ENCODE results near the gene PLEKHJ1.

The PLEKHJ1 gene

GRCh38 chr19:2195361-2195760 lies 40.8 kb downstream of the PLEKHJ1 start:
- no peak for DNase-seq

- no peak for DNase-seq
Measured at GRCh38 chr19:2194513-2195078, 41.5 kb downstream of the PLEKHJ1 start.

- DNase-seq, result no peak
Measured at GRCh38 chr19:2193807-2194206, 42.3 kb downstream of the PLEKHJ1 start.

GRCh38 chr19:2192862-2193261 lies 43.3 kb downstream of the PLEKHJ1 start:
- no peak for DNase-seq

DNA sequence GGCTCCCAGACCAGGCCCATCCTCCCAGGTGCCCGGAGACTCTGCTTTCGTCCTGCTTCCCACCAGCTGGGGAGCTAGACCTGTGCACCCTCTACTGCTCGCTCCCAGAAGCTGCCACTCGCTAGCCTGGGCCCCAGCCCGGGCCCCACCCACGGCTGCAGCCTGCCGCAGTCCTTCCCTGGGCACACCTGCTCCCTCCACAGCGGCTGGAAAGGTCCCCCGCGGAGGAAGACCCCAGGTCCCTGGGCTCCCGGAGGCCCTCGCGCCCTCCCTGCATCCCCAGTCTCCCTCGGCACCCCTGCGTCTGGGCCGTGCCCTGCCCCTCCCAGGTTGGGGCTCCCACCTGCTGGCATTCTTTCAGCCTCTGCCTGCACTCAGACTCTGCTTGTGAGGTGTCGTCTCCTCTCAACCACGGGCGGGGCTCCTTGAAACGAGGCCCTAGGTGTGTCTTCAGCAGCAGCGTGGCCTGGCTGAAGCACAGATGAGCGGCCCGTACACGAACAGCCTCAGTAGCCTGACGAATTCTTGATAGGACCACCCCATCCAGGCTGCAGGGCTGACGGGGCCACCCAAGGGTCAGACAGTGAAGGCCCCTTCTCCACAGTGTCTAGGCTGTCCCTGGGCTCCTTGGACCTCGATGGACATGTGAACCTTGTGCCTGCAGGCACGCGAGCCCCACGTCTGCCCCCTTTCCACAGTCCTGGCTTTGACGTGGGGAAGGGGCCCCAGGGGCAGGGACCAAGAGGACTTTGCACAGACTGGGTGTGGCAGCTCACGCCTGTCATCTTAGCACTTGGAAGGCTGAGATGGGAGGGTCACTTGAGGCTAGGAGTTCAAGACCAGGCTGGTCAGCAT lies 44.4 kb downstream of the PLEKHJ1 start:
- DNase-seq, result no peak

DNA sequence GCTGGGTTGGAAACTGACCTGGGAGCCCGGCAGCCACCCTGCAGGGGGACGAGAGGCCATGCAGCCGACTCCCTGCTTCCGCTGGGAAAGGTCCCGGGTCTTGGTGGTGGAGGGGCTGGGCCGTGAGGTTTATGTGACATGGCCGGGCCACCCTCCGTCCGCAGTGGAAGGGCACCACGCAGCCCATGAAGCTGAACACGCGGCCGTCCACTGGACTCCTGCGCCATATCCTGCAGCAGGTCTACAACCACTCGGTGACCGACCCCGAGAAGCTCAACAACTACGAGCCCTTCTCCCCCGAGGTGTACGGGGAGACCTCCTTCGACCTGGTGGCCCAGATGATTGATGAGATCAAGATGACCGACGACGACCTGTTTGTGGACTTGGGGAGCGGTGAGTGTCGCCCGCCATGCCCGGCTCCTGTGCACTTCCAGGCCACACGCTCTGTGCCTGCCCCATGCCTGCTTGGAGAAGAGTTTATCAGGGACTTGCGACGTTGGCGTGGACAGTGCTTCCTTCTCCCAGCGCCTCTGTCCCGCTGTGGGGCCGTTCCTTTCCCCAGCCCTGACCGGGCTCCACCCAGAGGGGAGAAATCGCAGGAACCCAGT lies 45.2 kb downstream of the PLEKHJ1 start:
- DNase-seq, result no peak

GRCh38 chr19:2189880-2190279 lies 46.2 kb downstream of the PLEKHJ1 start:
- no peak for DNase-seq

- DNase-seq, result no peak
Measured at GRCh38 chr19:2188708-2189385, 47.3 kb downstream of the PLEKHJ1 start.

- no peak for DNase-seq
Measured at GRCh38 chr19:2187159-2187558, 49.0 kb downstream of the PLEKHJ1 start.

GRCh38 chr19:2186071-2186846 lies 49.9 kb downstream of the PLEKHJ1 start:
- DNase-seq, result no peak

GRCh38 chr19:2185734-2186070 lies 50.4 kb downstream of the PLEKHJ1 start:
- DNase-seq, result no peak

DNA sequence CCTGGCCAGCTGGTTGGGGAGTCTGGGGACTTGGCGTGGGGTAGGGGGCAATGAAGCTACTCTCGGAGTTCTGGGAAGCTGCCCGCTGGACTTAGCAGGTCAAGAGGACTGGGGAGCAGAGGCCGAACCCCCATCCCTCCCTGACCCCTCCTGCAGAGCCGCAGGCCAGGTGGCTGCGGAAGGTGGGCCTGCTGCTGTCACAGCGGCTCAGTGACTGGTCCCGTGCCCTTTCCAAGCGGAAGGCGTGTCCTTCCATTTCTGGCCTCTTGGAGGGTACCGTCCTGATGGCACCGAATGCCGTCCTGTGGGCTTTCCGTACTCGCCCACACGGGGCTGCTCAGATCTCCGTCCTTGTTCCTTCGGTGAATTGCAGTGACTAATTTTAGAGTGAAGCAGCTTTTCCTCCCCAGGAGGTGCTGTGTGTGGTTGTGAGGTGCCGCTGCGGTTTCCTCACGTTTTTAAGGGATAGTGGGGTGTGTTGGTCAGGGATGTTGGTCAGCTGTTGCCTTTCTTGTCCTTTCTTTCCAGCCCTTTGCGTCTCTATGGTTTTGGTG lies 51.6 kb downstream of the PLEKHJ1 start:
- no peak for DNase-seq

Measured in DMS153 (cell line).